HPDE6-E6E7 (cell line): ENCODE measurements around the gene REP15.
"Not testable (repeated sequence)": the region's sequence is repeated elsewhere in the genome, so short reads cannot be mapped to it uniquely, and the experiment has no call there.

Experiments
- DNase-seq: peaks from one replicate; pipeline ENCODE4 v3.0.0; 2011; ENCODE audit warnings: missing footprints; ENCODE audit errors: extremely low spot score

Gene REP15

GRCh38 chr12:27696293-27696652, at the start of gene REP15:
Gene REP15 (plus strand): TSS chr12:27696447. CDS start chr12:27696563, 116 bp downstream.
- DNase-seq, result no peak

DNA sequence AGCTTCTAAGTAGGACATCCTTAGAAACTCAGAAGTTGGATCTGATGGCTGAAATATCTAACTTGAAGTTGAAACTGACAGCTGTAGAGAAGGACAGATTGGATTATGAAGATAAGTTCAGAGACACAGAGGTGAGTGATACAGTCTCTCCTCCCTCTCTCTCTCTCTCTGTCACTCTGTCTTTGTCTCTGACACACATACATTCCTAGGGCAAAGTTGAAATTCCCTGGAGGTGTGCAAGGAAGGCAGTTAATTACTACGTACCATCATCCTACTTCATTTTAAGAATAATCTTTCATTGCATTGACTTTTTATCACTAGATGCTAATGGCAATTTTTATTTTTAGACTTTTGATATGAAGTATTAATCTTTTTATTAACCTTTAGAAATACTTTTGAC, 46.2 kb upstream of the REP15 start:
- DNase-seq, result no peak

GRCh38 chr12:27651201-27651600, 45.0 kb upstream of the REP15 start:
- DNase-seq, result no peak

- peak; percentile 60 for DNase-seq
Observed at GRCh38 chr12:27652174-27652763, 44.0 kb upstream of the REP15 start.

GRCh38 chr12:27653661-27654060, 42.6 kb upstream of the REP15 start:
- no peak for DNase-seq

DNA sequence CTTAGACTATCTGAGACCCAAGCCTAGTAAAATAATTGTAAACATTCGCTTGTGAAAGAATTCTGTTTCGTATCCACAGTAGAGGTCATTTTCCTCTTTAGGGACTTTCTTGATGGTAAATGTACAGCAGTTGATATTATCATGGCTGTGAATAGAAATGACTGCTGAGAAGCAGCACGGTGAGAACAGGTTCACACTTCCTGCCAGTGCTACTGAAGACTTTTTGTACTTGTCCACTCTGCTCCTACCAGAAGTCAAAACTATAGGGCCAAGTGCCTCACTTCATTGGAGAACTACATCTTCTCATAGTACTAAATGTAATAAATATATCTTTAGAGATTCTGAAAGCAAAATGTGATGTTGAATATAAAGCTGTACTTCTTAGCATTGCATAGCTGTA, 40.8 kb upstream of the REP15 start:
- DNase-seq, result not testable (repeated sequence)

DNA sequence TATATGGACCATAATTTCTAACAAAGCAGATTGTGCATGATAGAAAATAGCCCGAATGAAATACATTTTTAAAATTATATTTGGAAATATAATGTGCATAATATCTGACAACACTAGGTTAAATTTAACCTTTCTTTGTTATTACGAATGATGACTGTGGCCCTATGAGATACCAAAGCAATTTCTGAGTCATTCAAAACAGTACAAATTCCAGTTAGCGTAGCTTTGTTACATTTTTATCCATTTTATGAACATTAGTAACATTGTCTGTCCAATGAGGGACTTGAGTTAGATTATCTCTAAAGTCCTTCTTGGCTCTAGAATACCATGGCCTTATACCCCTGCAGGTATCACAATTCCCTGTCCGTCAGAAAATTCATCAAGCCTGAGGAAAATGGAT, 39.0 kb upstream of the REP15 start:
- DNase-seq, result no peak

GRCh38 chr12:27665704-27666103, 30.5 kb upstream of the REP15 start:
- no peak for DNase-seq

DNA sequence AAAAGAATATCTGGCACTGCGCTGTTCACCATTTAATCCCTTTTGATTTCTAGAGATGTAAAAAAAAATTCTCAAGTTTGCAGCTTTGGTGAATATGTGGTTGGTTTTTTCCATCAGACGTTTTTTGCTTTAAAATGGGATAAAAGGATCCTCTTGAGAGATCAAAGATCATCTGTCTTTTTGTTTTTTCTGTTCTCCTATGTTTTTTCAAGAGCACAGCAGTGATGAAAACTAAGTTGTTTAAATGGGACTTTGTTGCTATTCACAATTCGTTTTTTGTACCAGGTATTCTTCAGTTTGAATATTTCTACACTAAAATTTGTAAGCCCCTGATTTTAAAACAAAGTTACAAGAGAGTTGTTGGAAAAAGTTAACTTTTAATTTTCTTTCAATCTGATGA, 29.7 kb upstream of the REP15 start:
- DNase-seq, result no peak

DNA sequence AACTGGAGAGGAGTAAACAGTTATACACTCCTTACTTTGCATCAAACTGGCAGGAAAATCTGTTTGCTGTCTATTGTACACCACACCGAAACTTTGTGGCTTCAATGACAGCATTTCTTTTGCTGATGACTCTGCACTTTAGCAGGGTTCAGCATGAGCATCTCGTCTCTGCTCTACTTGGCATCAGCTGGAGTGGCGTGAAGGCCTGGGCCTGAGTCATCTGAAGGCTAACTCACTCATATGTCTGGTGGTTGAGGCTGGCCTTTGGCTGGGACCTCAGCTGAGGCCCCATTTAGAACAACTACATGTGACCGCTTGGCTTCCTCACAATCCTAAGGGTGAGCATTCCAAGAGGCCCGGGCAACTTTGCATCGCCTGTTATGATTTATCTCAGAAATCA, 28.7 kb upstream of the REP15 start:
- DNase-seq, result no peak

DNA sequence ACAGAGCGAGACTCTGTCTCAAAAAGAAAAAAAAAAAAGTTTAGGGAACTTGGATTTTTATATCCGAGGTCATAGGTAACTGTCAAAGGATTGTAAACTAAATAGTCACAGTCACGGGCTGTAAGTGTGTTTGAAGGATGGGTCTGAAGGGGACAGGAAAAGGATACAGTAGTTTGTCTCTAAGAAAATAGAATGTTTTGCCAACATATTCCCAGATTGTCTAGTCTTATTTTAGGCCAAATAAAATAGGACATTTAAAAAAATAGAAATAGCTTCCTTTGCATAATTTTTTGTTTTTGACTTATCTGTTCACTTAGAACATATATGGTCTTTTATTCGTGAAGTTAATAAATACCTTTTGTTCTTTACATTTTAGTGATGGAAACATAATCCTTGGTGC, 24.2 kb upstream of the REP15 start:
- no peak for DNase-seq

- no peak for DNase-seq
Observed at GRCh38 chr12:27672643-27673042, 23.6 kb upstream of the REP15 start.

DNA sequence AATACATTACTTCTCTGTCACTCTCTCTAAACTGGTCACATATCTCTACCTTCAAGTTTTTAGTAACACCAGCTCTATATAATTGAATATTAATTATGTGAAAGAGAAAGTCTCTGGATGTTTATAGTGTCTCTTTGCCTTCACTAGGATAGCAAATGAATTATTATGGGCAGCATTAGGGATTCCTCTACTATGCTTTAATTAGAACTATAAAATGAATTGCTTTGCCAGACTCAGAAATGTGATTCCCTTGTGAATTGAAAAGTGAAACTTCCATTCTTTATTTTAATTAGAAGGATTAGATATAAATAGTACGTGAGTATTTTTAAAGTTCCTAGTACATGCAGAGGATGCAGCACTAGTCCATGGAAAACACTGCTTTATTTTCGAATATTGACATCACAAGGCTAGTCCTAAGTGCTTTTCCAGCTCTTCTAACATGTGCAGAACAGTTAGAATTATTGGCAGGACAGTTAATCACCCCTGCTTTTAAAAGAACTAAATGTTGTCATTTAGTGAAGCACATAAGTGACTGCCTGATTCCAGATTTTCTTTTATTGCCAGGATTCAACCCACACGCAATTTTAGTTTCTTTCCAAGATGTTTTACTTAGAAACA, 23.0 kb upstream of the REP15 start:
- DNase-seq, result no peak

GRCh38 chr12:27674989-27675388, 21.3 kb upstream of the REP15 start:
- no peak for DNase-seq

DNA sequence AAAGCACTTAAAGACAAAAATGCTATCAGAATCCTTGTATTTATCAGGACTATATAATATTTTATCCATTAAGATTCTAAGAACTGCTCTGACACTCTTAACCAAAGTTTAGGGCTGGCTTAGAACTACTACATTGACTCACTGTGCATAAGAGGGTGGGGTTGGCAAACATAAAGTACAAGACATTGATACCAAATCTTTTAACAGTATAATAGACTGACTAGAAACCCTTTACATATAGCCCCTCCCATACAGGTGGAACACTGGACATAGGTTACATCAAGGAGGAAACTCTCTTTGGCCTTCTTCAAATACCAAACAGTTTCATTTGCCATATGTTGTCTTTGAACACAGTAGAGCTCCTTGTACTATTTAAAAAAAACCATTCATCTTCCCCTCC, 15.6 kb upstream of the REP15 start:
- no peak for DNase-seq

DNA sequence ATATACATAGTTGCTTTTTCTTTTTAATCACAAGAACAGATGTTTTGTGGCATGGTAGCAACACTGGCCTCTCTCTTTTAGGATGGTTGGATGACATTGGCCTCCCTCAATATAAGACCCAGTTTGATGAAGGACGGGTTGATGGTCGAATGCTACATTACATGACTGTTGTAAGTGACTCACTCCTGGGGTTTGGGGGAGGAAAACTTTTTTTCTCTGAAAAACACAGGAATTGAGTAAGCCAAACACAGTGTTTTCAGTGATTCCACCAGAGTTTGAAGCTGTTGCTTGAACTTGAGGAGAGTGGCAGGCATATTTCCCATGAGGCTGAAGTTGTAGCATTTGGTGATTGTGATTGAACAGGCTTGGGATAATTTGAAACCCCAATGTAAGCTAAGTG, 13.7 kb upstream of the REP15 start:
- no peak for DNase-seq

DNA sequence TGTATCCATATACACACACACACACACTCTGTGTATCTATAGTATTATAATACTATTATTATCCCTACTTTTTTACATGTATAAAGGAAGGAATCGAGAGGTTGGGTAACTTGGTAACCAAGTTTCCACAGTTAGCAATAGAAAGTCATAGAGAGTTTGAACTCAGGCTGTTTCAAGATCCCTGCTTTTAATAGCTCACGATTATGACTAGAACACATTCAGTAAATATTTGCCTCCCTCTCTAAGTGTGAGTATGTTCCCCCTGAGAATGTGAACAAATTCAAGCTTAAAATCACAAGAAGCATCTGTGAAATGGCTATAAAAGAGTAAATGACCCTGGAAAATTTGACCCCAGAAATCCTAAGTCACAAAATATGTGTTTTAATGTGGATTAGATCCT, 11.0 kb upstream of the REP15 start:
- no peak for DNase-seq

DNA sequence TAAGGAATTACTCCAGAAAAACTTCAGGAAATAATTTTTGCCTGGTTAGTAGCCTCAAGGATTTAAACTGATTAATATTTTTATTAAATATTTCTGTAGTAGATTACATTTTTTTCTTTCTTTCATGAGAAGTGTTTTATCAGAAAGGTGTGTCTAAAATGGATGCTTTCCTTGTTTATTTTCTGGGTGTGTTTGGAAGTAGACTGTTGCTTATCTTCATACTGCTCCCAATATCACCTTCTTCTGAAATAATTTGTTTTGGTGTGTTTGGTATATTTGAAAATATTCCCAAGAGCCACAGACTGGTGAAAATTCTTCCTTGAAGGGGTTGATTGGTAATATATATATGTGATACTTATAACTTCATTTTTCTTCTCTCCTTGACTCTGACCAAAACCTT, 10.1 kb upstream of the REP15 start:
- no peak for DNase-seq

- no peak for DNase-seq
Observed at GRCh38 chr12:27688671-27689070, 7.6 kb upstream of the REP15 start.

DNA sequence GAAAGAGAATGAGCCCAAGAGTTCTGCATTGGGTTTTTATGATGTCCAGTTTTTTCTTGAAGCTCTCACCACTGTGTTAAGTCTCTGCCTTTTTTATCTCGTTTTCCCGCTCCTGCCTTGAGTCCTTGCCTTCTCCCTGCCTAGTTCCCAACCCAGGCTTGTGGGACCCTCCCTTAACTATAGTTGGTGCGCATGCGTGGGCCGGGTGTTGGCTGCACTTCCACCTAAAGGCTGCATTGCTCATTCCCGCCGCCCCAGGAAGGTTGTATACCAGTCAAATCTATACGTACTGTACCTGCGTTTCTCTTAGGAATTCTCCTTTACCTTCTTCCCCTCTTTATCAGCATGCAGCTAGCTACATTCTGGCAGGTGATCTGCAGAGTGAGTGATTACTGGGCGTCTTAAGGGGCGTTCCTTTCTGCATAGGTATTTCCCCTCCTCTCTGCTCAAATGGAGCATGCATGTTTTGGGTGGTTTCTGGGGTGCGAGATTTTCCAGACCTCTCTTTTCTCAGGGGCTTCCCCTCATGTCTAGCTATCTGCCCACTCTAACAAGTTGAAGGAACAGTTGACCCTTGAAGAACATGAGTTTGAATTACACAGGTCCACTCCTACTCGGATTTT, 6.6 kb upstream of the REP15 start:
- no peak for DNase-seq

DNA sequence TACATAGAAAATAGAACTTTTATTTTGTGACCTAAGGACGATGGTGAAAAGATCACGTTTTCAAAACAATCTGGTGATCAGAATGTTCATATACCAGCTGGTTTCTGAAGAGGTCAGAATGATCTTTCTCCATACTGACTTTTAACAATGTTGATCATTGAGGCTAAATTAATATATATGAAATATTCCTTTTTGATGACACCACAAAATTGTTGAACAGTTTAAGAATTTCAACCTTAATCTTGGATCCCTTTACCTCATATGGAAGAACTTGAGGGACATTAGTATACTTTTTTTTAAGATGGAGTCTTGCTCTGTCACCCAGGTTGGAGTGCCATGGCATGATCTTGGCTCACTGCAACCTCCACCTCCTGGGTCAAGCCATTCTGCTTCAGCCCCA, 2.8 kb upstream of the REP15 start:
- no peak for DNase-seq

- no peak for DNase-seq
Observed at GRCh38 chr12:27695556-27696292, 523 bp upstream of the REP15 start.
